Left renal cortex interstitium (tissue), 4 donors: ENCODE data around the gene E4F1. TPM values are rescaled to one million over a fixed set of nuclear protein-coding genes. Genes with fewer than 3 reads are reported as not detected.

Source experiments
- DNase-seq, 4 donors: peaks; one replicate each; pipeline ENCODE4 v3.0.0-alpha.2; 2013; ENCODE audit warnings: low read depth in 4 of 4, low spot score in 2 of 4, missing footprints in 1 of 4
- polyA plus RNA-seq, 4 donors: library from polyadenylated mRNA; unstranded; fragments of 120-200 nt; gene quantifications; one replicate each; pipeline ENCODE4 v1.2.1, GENCODE V29; 2013; ENCODE audit not compliant: insufficient read length in 4 of 4

Gene E4F1
- polyA plus RNA-seq, 4 donors = 14.7 to 25.8 (median 22.3) TPM

GRCh38 chr16:2284797-2285576 is 61.6 kb downstream of the E4F1 start:
- DNase-seq = no peak

Other genes with a start within 250 kb of the E4F1 start
- 1 to 10 TPM in 2 of 4 donors, under 1 TPM in 2; 0.40 to 2.0 (median 1.1) TPM for gene NOXO1, start 242.1 kb upstream of the E4F1 start, polyA plus RNA-seq
- gene GFER, start 239.4 kb upstream of the E4F1 start, polyA plus RNA-seq = 10 to 100 TPM; 20.1 to 31.6 (median 28.5) TPM
- 1 to 10 TPM; 1.8 to 2.4 (median 1.9) TPM for gene SYNGR3, start 233.6 kb upstream of the E4F1 start, polyA plus RNA-seq
- 10 to 100 TPM; 13.8 to 30.8 (median 26.6) TPM for gene ZNF598, start 213.8 kb upstream of the E4F1 start, polyA plus RNA-seq
- 10 to 100 TPM in 2 of 4 donors, 1 to 10 TPM in 2; 3.0 to 16.3 (median 9.7) TPM for gene NPW, start 203.8 kb upstream of the E4F1 start, polyA plus RNA-seq
- gene NHERF2, start 196.7 kb upstream of the E4F1 start, polyA plus RNA-seq = 100 to 1,000 TPM; 103 to 184 (median 146) TPM
- gene NTHL1, start 175.8 kb upstream of the E4F1 start, polyA plus RNA-seq = 10 to 100 TPM; 15.4 to 29.1 (median 25.3) TPM
- gene TSC2, start 175.6 kb upstream of the E4F1 start, polyA plus RNA-seq = 100 to 1,000 TPM; 104 to 188 (median 148) TPM
- 100 to 1,000 TPM in 2 of 4 donors, 10 to 100 TPM in 2; 48.3 to 128 (median 95.9) TPM for gene PKD1, start 87.7 kb upstream of the E4F1 start, polyA plus RNA-seq
- gene RAB26, start 75.0 kb upstream of the E4F1 start, polyA plus RNA-seq = 1 to 10 TPM; 2.5 to 4.6 (median 3.1) TPM
- 10 to 100 TPM; 42.9 to 63.3 (median 55.5) TPM for gene TRAF7, start 67.8 kb upstream of the E4F1 start, polyA plus RNA-seq
- gene CASKIN1, start 27.0 kb upstream of the E4F1 start, polyA plus RNA-seq = 1 to 10 TPM; 1.4 to 2.8 (median 2.0) TPM
- gene MLST8, start 18.1 kb upstream of the E4F1 start, polyA plus RNA-seq = 10 to 100 TPM; 38.7 to 63.2 (median 46.6) TPM
- gene BRICD5, start 12.7 kb upstream of the E4F1 start, polyA plus RNA-seq = 10 to 100 TPM in 1 of 4 donors, 1 to 10 TPM in 3; 3.5 to 11.6 (median 8.2) TPM
- gene PGP, start 8.8 kb upstream of the E4F1 start, polyA plus RNA-seq = 10 to 100 TPM; 13.8 to 19.3 (median 17.4) TPM
- gene DNASE1L2, start 12.9 kb downstream of the E4F1 start, polyA plus RNA-seq = 1 to 10 TPM in 3 of 4 donors, under 1 TPM in 1; 0.55 to 1.8 (median 1.2) TPM
- 100 to 1,000 TPM in 1 of 4 donors, 10 to 100 TPM in 3; 60.0 to 104 (median 80.2) TPM for gene ECI1, start 28.0 kb downstream of the E4F1 start, polyA plus RNA-seq
- gene RNPS1, start 44.5 kb downstream of the E4F1 start, polyA plus RNA-seq = 100 to 1,000 TPM; 179 to 229 (median 214) TPM
- 1 to 10 TPM; 5.1 to 6.9 (median 6.1) TPM for gene ABCA3, start 117.1 kb downstream of the E4F1 start, polyA plus RNA-seq
- gene CCNF, start 205.9 kb downstream of the E4F1 start, polyA plus RNA-seq = 10 to 100 TPM in 3 of 4 donors, 1 to 10 TPM in 1; 8.8 to 14.1 (median 11.2) TPM
- gene TEDC2, start 236.5 kb downstream of the E4F1 start, polyA plus RNA-seq = 10 to 100 TPM in 3 of 4 donors, 1 to 10 TPM in 1; 7.3 to 16.6 (median 12.2) TPM
- gene NTN3, start 247.7 kb downstream of the E4F1 start, polyA plus RNA-seq = 1 to 10 TPM; 1.9 to 5.0 (median 3.8) TPM